KMS-11 (cell line): Measurements from ENCODE around the gene LY6G6C.

Experiments
- H2AFZ ChIP-seq: fragments of 200-600 bp; sonication (generic); 2 replicates; pipeline ENCODE4 v1.6.1; 2016; ENCODE audit warnings: antibody characterized with exemption, mixed run types, low read depth
- H3K27ac ChIP-seq: fragments of 200-600 bp; sonication (generic); 2 replicates; pipeline ENCODE4 v1.6.1; 2016; ENCODE audit warnings: mild to moderate bottlenecking, mixed run types
- H3K27me3 ChIP-seq: fragments of 200-600 bp; sonication (generic); 2 replicates; pipeline ENCODE4 v1.6.1; 2017; ENCODE audit warnings: mild to moderate bottlenecking, low read depth, mixed run types, moderate library complexity; ENCODE audit not compliant: insufficient read depth
- H3K36me3 ChIP-seq: fragments of 200-600 bp; sonication (generic); 2 replicates; pipeline ENCODE4 v1.6.1; 2017; ENCODE audit warnings: mild to moderate bottlenecking, mixed run types; ENCODE audit not compliant: insufficient read depth
- H3K4me1 ChIP-seq: fragments of 200-600 bp; sonication (generic); 2 replicates; pipeline ENCODE4 v1.6.1; 2016; ENCODE audit warnings: mild to moderate bottlenecking, low read depth, mixed run types; ENCODE audit not compliant: poor library complexity, severe bottlenecking
- H3K4me2 ChIP-seq: fragments of 200-600 bp; sonication (generic); 2 replicates; pipeline ENCODE4 v1.7.0; 2016; ENCODE audit warnings: mild to moderate bottlenecking, mixed run types
- H3K4me3 ChIP-seq: fragments of 200-600 bp; sonication (generic); IDR thresholded peaks from 2 replicates; pipeline ENCODE4 v1.6.1; 2017; ENCODE audit warnings: low read depth, low read length, mixed read lengths; ENCODE audit not compliant: insufficient read depth
- H3K79me2 ChIP-seq: fragments of 200-600 bp; sonication (generic); 2 replicates; pipeline ENCODE4 v1.6.1; 2016; ENCODE audit warnings: low read depth, mixed run types; ENCODE audit not compliant: insufficient read depth
- H3K9ac ChIP-seq: fragments of 200-600 bp; sonication (generic); 2 replicates; pipeline ENCODE4 v1.6.1; 2016; ENCODE audit warnings: mild to moderate bottlenecking, mixed run types
- H4K20me1 ChIP-seq: fragments of 200-600 bp; sonication (generic); 2 replicates; pipeline ENCODE4 v1.6.1; 2016; ENCODE audit warnings: mild to moderate bottlenecking, mixed run types; ENCODE audit not compliant: insufficient read depth
- CTCF ChIP-seq: fragments of 200-600 bp; sonication (generic); conservative IDR thresholded peaks from 2 replicates; pipeline ENCODE4 v1.6.1; 2017; ENCODE audit warnings: low read depth, mild to moderate bottlenecking, antibody characterized with exemption, low read length, moderate library complexity, mixed read lengths

Gene LY6G6C

GRCh38 chr6:31763619-31763940, 42.0 kb upstream of the LY6G6C start:
- no peaks in the 10 kb centered on the region for H3K36me3 ChIP-seq
- no peak overlapping the region for H3K9ac ChIP-seq
- H4K20me1 ChIP-seq: no peaks in the 10 kb centered on the region
- H3K27me3 ChIP-seq: no peaks in the 10 kb centered on the region
- H3K4me3 ChIP-seq: no peak overlapping the region
- no peak for TF ChIP-seq CTCF
- no peak overlapping the region for H3K4me2 ChIP-seq
- no peak overlapping the region for H3K27ac ChIP-seq
- H3K79me2 ChIP-seq: no peaks in the 10 kb centered on the region
- H2AFZ ChIP-seq: no peak overlapping the region
- H3K4me1 ChIP-seq: peaks cover 14% of the 10 kb centered on the region

GRCh38 chr6:31762878-31763618, 41.5 kb upstream of the LY6G6C start:
- Histone ChIP-seq H3K4me2 (no peak overlapping the region), H3K9ac (no peak overlapping the region), H4K20me1 (no peaks in the 10 kb centered on the region), H3K79me2 (no peaks in the 10 kb centered on the region), H3K4me1 (peaks cover 14% of the 10 kb centered on the region), H2AFZ (no peak overlapping the region), H3K36me3 (no peaks in the 10 kb centered on the region), H3K4me3 (no peak overlapping the region), H3K27me3 (no peaks in the 10 kb centered on the region), H3K27ac (no peak overlapping the region)
- no peak for TF ChIP-seq CTCF

GRCh38 chr6:31762356-31762755, 40.8 kb upstream of the LY6G6C start, which contains the start of gene SAPCD1:
SAPCD1 (plus strand) TSS chr6:31762656; CDS start chr6:31763055, 399 bp downstream.
- Histone ChIP-seq H3K36me3 (no peaks in the 10 kb centered on the region), H4K20me1 (no peaks in the 10 kb centered on the region), H3K4me1 (peaks cover 14% of the 10 kb centered on the region), H3K27me3 (no peaks in the 10 kb centered on the region), H3K79me2 (no peaks in the 10 kb centered on the region), H2AFZ (no peak within 1 kb of the TSS), H3K27ac (no peak within 1 kb of the TSS), H3K9ac (no peak within 1 kb of the TSS), H3K4me2 (no peak within 1 kb of the TSS), H3K4me3 (no peak within 1 kb of the TSS)
- no peak for TF ChIP-seq CTCF

GRCh38 chr6:31761343-31761742, 39.8 kb upstream of the LY6G6C start:
- Histone ChIP-seq H3K9ac (no peak overlapping the region), H3K4me1 (peaks cover 14% of the 10 kb centered on the region), H4K20me1 (no peaks in the 10 kb centered on the region), H3K27ac (no peak overlapping the region), H3K4me3 (no peak overlapping the region), H2AFZ (no peak overlapping the region), H3K79me2 (no peaks in the 10 kb centered on the region), H3K4me2 (no peak overlapping the region), H3K27me3 (no peaks in the 10 kb centered on the region), H3K36me3 (no peaks in the 10 kb centered on the region)
- no peak for TF ChIP-seq CTCF
